IPS DF 6.9 (cell line): ENCODE data around the gene YY1.
"Not testable (repeated sequence)": the region's sequence is repeated elsewhere in the genome, so short reads cannot be mapped to it uniquely, and the experiment has no call there.

Experiments used
- DNase-seq: peaks from one replicate; pipeline ENCODE4 v3.0.0-alpha.2; 2013; ENCODE audit warnings: low read depth, low spot score
- H3K27ac ChIP-seq: one replicate; pipeline ENCODE4 v1.5.1; 2013; ENCODE audit warnings: low read length, control low read depth
- H3K27me3 ChIP-seq: 2 replicates; pipeline ENCODE4 v1.6.1; 2013; ENCODE audit warnings: mild to moderate bottlenecking, low read length; ENCODE audit not compliant: control insufficient read depth, insufficient read depth
- H3K36me3 ChIP-seq: 2 replicates; pipeline ENCODE4 v1.6.1; 2013; ENCODE audit warnings: low read length; ENCODE audit not compliant: control insufficient read depth, insufficient read depth
- H3K4me1 ChIP-seq: 2 replicates; pipeline ENCODE4 v1.6.1; 2013; ENCODE audit warnings: low read length; ENCODE audit not compliant: control insufficient read depth, insufficient read depth
- H3K4me3 ChIP-seq: 2 replicates; pipeline ENCODE4 v1.5.1; 2013; ENCODE audit warnings: mild to moderate bottlenecking, low read length
- H3K9me3 ChIP-seq: 2 replicates; pipeline ENCODE4 v1.6.1; 2013; ENCODE audit warnings: low read length, inconsistent platforms; ENCODE audit not compliant: control insufficient read depth, insufficient read depth
- WGBS: extraction: QIAGEN DNeasy Blood & Tissue Kit; methylation state at CpG from one replicate; pipeline ENCODE4 v1.1.7; 2013; ENCODE audit warnings: mixed read lengths, missing lambda C conversion rate; ENCODE audit not compliant: insufficient read length, insufficient coverage; 5-methylcytosine and 5-hydroxymethylcytosine counted together

YY1 gene

DNA sequence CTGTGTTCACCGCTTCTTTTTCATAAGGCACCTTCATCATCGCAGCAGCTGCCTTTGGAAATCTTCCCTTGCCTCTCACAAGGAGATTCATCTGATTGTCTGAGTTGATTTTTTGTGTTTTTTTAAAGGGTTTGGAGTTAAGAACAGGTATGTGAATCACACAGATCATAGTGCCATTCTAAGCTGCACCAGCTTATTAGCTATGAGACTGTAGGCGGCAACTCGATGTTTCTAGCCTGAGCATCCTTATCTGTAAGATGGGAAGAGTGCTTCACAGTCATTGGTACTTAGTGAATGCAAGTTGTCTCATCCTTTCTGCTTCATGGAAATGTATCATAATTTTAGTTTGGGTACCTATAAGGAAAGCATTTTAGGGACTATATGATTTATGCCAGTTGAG lies 35.3 kb downstream of the YY1 start:
- DNase-seq = no peak
- H3K36me3 ChIP-seq = peaks cover 3% of the 10 kb centered on the region; the same call in 1 of the 2 replicates
- WGBS = no CpG with 5 or more reads among the region's 4 CpGs
- no peaks in the 10 kb centered on the region for H3K9me3 ChIP-seq
- no peaks in the 10 kb centered on the region for H3K4me1 ChIP-seq
- H3K4me3 ChIP-seq = no peak overlapping the region
- no peaks in the 10 kb centered on the region for H3K27me3 ChIP-seq
- H3K27ac ChIP-seq = no peak overlapping the region

GRCh38 chr14:100275214-100275613 lies 36.3 kb downstream of the YY1 start:
- peaks cover 3% of the 10 kb centered on the region; the same call in 1 of the 2 replicates for H3K36me3 ChIP-seq
- H3K9me3 ChIP-seq = no peaks in the 10 kb centered on the region
- DNase-seq = no peak
- WGBS = no CpG with 5 or more reads among the region's 7 CpGs
- no peak overlapping the region for H3K4me3 ChIP-seq
- H3K27me3 ChIP-seq = no peaks in the 10 kb centered on the region
- peaks cover 3% of the 10 kb centered on the region; the same call in 1 of the 2 replicates for H3K4me1 ChIP-seq
- H3K27ac ChIP-seq = no peak overlapping the region

GRCh38 chr14:100278702-100279101 lies 39.8 kb downstream of the YY1 start:
- no peak overlapping the region for H3K4me3 ChIP-seq
- DNase-seq = no peak
- WGBS = no CpG with 5 or more reads among the region's 8 CpGs
- H3K9me3 ChIP-seq = no peaks in the 10 kb centered on the region
- H3K27me3 ChIP-seq = no peaks in the 10 kb centered on the region
- peaks cover 3% of the 10 kb centered on the region; the same call in 1 of the 2 replicates for H3K36me3 ChIP-seq
- H3K4me1 ChIP-seq = peaks cover 3% of the 10 kb centered on the region; the same call in 1 of the 2 replicates
- no peak overlapping the region for H3K27ac ChIP-seq

GRCh38 chr14:100279133-100279532 lies 40.2 kb downstream of the YY1 start:
- peaks cover 4% of the 10 kb centered on the region; the same call in 1 of the 2 replicates for H3K4me1 ChIP-seq
- H3K27me3 ChIP-seq = no peaks in the 10 kb centered on the region
- DNase-seq = no peak
- peaks cover 3% of the 10 kb centered on the region; the same call in 1 of the 2 replicates for H3K36me3 ChIP-seq
- no peak overlapping the region for H3K27ac ChIP-seq
- no peak overlapping the region for H3K4me3 ChIP-seq
- WGBS = no CpG with 5 or more reads among the region's 2 CpGs
- H3K9me3 ChIP-seq = no peaks in the 10 kb centered on the region

GRCh38 chr14:100279563-100279962 lies 40.6 kb downstream of the YY1 start:
- Histone ChIP-seq H3K4me3 (no peak overlapping the region), H3K4me1 (peaks cover 7% of the 10 kb centered on the region), H3K9me3 (no peaks in the 10 kb centered on the region), H3K27ac (no peak overlapping the region), H3K27me3 (no peaks in the 10 kb centered on the region), H3K36me3 (peaks cover 3% of the 10 kb centered on the region; the same call in 1 of the 2 replicates)
- no CpG with 5 or more reads among the region's 8 CpGs for WGBS
- DNase-seq = no peak

DNA sequence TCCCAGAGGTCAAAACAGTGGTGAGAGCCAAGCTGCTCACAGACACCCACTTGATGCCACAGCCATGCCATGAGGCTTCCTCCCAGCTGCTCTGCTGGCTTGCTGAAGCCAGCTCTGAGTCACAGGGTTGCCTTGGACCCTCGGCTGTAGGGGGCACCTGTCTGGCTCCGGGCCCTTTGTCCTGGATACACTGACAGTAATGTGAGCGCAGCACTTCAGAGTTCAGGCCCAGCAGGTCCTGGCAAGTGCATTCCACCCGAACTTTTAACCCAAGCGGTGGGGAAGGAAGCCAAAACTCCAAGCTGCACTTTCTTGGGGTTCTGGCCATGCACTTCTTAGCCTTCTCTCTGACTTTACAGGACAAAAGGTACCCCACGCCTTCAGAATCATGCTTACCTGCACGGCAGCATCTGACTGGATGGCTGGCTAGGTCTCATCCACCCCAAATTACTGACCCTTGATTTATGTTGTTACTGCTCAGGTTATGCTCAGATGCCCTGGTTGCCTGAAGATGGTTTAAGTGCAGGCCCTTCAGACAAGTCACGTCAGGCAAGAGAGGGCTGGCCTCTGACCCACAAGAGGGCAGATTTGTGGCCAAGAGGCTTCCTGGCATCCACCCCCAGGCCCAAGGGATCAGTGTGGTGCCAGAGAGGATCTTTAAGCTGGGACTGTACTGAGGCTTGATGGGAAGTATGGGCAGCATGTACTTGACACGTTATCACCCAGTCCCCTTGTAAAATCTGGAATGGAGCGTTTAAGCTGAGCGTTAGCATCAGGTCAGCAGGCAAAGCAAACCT lies 42.5 kb downstream of the YY1 start:
- no CpG with 5 or more reads among the region's 11 CpGs for WGBS
- Histone ChIP-seq H3K4me3 (no peak overlapping the region), H3K27ac (no peak overlapping the region), H3K27me3 (no peaks in the 10 kb centered on the region), H3K9me3 (no peaks in the 10 kb centered on the region), H3K36me3 (peaks cover 3% of the 10 kb centered on the region; the same call in 1 of the 2 replicates), H3K4me1 (peaks cover 9% of the 10 kb centered on the region)
- DNase-seq = no peak

DNA sequence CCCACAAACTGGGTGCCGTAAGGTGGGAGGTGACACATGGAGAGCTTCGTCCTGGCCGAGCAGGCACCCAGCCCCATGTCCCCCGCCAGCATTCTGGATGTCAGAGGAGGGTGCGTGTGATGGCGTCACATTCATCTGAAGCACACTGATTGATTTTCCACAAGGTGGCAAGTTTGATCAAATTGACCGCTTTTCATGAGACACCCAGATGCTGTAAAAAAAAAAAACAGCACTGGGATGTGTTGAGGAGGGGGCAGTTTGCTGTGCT lies 43.1 kb downstream of the YY1 start:
- no peaks in the 10 kb centered on the region for H3K9me3 ChIP-seq
- no peaks in the 10 kb centered on the region for H3K27me3 ChIP-seq
- H3K36me3 ChIP-seq = peaks cover 3% of the 10 kb centered on the region; the same call in 1 of the 2 replicates
- H3K4me1 ChIP-seq = peaks cover 9% of the 10 kb centered on the region
- WGBS = no CpG with 5 or more reads among the region's 7 CpGs
- no peak overlapping the region for H3K4me3 ChIP-seq
- no peak for DNase-seq
- no peak overlapping the region for H3K27ac ChIP-seq

DNA sequence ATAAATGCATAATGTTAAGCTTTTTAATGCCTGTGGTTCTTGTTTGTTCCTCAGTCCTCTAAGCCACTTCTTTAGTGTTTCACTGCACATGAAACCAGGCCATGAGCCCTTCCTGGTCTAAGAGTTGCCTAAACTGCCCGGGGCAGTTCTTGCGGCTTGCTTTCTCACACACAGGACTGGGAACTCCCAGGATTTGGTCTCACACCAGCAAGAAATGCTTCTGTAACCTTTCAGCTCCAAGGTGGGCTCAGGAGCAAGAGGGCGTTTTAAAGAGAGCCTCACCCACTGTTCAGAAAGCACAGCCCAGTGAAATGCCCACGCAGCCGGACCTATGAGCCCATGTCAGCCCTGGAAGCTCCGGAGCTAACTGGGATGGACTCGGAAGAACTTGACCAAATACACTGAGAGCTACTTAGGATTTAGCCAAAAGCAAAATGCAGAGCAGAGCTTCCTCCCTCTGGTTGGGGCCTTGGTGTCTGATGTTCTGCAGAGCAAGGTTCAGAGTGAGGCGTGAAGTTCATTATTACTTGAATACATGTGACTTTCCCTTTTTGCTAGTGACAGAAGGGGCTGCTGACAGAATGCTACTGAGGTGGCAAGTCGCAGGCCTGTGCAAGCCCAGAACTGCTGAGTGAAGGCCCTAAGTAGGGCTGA lies 43.9 kb downstream of the YY1 start:
- H3K36me3 ChIP-seq = no peaks in the 10 kb centered on the region
- H3K4me1 ChIP-seq = peaks cover 9% of the 10 kb centered on the region
- no CpG with 5 or more reads among the region's 9 CpGs for WGBS
- DNase-seq = no peak
- H3K27ac ChIP-seq = no peak overlapping the region
- no peaks in the 10 kb centered on the region for H3K27me3 ChIP-seq
- H3K4me3 ChIP-seq = no peak overlapping the region
- no peaks in the 10 kb centered on the region for H3K9me3 ChIP-seq

DNA sequence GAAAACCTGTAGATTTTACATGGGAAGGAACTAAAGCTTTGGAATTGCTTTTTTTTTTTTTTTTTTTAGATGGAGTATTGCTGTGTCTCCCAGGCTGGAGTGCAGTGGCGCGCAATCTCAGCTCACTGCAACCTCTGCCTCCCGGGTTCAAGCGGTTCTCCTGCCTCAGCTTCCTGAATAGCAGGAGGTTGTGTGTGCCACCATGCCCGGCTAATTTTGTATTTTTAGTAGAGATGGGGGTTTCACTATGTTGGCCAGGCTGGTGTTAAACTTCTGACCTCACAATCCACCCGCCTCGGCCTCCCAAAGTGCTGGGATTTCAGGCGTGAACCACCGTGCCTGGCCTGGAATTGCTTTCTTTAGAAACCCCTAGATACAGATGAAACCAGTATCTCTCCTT lies 44.5 kb downstream of the YY1 start:
- H3K36me3 ChIP-seq, H3K4me1 ChIP-seq, H3K9me3 ChIP-seq, DNase-seq, H3K4me3 ChIP-seq, H3K27me3 ChIP-seq, H3K27ac ChIP-seq: not testable (repeated sequence)
- no CpG with 5 or more reads among the region's 9 CpGs for WGBS

GRCh38 chr14:100283984-100284881 lies 45.3 kb downstream of the YY1 start:
- WGBS = no CpG with 5 or more reads among the region's 26 CpGs
- Histone ChIP-seq H3K4me3 (no peak overlapping the region), H3K4me1 (peaks cover 11% of the 10 kb centered on the region), H3K36me3 (no peaks in the 10 kb centered on the region), H3K27ac (no peak overlapping the region), H3K27me3 (no peaks in the 10 kb centered on the region), H3K9me3 (no peaks in the 10 kb centered on the region)
- no peak for DNase-seq
